Measurements from ENCODE around the gene IDH3G.

Gene IDH3G

DNA sequence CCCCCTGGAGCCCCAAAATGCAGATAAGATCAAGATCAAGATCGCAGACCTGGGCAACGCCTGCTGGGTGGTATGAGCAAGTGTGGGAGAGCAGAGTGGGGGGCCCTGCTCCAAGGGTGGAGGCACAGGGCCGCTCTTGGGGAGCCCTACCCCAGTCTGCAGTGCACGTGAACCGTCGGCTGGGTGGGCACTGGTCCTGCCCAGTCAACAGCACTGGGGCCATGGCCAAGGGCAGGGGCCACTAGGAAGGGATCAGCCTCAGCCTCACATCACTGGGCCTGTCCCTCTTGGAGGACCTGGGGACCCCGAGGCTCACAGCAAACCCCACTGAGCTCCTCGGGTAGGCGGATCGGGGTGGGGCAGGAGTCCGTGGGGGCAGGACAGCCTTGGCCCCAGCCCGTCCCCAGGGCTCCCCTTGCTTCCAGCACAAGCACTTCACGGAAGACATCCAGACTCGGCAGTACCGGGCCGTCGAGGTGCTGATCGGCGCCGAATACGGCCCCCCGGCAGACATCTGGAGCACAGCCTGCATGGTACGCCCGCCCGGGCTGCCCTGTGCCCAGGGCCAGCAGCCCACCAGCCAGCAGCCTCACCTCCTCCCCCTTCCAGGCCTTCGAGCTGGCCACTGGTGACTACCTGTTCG, 9.7 kb downstream of the IDH3G start:
- FAIRE-seq: no peak

DNA sequence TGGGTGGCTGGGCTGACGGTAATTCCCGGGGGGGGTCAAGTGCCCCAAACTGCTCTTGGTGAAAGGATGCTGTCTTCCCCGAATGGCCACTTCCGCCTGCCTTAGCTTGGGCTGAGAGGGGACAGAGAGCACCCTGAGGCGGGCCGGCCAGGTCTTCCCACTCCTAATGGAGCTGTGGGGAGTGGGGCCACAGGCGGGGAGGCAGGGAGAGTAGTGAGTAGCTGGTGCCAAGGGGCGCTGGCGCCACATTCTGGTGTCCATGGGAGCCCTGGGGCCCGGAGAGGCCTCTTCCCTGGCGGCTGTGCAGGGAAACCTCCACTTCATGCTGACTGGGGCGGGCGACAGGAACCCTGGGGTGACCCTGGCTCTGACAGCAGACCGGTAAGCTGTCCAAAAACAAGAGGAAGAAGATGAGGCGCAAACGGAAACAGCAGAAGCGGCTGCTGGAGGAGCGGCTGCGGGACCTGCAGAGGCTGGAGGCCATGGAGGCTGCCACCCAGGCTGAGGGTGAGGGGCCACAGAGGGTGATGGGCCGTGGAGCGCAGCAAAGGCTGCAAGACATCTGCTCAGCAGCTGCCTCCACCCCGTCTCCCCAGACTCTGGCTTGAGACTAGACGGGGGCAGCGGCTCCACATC, 10.7 kb downstream of the IDH3G start:
- FAIRE-seq: no peak

DNA sequence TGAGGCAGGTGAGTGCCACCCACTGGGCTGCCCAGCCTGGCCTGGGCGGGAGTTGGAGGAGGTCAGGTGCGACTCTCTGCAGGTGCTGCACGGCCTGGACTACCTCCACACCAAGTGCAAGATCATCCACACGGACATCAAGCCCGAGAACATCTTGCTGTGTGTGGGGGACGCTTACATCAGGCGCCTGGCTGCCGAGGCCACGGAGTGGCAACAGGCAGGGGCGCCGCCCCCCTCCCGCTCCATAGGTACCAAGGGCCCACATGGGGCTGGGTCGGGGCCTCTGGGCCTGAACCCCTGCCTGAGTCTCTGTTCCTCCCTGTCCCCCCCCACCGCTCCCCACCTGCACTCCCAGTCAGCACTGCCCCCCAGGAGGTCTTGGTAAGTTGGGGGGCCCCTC, 11.3 kb downstream of the IDH3G start:
- FAIRE-seq: no peak

DNA sequence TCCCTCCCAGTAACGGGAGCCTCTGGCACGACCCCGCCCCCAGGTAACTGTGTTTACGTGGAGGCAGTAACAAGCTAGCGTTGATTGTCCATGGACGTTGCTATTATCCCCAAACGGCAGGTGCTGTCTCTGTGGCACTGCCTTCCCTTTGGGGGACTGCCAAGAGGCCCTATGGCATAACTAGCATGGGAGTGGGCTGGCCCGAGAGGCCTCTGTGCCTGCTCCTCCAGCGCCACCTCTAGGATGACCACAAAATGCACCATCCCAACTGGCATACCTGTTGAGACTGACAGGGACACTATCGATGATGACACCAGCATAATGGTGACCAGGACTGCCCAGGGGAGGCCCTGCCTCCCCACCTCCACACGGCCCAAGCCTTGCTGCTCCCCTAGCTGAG, 11.9 kb downstream of the IDH3G start:
- no peak for FAIRE-seq

- no peak for FAIRE-seq
Observed at GRCh38 chrX:153781428-153782047, 12.6 kb downstream of the IDH3G start.

- FAIRE-seq: no peak
Observed at GRCh38 chrX:153780678-153781427, 13.3 kb downstream of the IDH3G start, which contains the start of gene SRPK3. Gene SRPK3 (plus strand): TSS chrX:153781041. CDS start chrX:153781087, 46 bp downstream.

GRCh38 chrX:153779891-153780677, 14.1 kb downstream of the IDH3G start:
- no peak for FAIRE-seq

DNA sequence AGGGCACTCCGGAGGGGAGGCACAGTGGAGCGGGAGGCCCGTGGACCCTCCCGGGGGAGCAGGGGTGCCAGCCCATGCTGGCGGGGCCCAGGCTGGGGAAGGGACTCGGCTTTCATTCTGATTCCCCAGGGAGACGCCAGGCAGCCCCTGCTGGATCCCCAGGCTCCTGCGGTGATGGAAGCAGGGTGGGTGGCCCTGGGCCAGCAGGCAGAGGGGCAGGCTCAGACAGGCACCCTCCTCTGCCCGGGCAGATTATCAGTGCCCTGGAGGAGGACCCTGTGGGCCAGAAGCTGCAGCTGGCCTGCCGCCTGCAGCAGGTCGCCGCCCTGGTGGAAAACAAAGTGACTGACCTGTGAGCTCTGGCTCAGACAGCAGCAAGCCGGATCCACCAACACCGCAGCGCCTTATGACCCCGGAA, 15.5 kb downstream of the IDH3G start:
- FAIRE-seq: no peak

- FAIRE-seq: no peak
Observed at GRCh38 chrX:153778181-153778580, 16.0 kb downstream of the IDH3G start.

DNA sequence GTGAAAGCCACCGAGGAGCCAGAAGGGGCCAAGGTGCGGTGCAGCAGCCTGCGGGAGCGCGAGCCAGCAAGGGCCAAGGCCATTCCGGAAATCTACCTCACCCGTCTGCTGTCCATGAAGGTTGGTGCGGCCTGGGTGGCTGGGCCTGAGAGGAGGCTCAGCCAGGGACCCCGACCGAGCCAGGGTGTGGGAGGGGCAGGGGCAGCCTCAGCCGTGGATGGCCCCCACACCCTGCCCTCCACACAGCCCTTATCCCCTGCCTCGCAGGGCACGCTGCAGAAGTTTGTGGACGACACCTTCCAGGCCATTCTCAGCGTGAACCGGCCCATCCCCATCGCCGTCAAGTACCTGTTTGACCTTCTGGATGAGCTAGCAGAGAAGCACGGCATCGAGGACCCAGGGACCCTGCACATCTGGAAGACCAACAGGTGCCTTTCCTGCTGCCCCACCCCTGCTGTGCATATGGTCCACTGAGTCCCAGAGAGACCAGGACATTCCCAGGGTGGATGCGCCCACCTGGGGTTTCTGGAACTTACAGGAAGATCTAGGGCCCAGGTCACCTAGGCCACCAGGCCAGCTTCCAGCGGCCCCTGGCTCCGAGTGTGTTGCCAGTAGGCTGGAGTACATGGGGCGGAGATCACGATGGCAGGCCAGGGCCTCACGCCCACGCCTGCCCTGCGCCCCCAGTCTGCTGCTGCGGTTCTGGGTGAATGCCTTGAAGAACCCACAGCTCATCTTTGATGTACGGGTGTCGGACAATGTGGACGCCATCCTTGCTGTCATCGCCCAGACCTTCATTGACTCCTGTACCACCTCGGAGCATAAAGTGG, 16.7 kb downstream of the IDH3G start:
- FAIRE-seq: no peak

DNA sequence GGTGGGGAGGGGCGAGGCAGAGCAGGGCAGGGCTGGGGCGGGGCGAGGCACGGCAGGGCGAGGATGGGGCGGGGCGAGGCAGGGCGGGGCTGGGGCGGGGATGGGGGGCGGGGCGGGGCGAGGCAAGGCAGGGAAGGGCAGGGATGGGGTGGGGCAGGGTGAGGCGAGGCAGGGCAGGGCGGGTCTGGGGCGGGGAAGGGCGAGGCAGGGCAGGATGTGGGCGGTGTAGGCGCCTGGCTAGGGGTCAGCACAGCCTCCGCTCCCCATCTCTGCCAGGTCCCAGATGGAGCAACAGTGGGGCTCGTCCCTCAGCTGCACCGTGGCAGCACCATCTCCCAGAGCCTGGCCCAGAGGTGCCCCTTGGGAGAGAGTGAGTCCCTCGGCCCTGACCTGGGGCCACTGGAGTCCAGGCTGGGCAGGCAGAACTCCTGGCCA, 17.5 kb downstream of the IDH3G start:
- no peak for FAIRE-seq

- FAIRE-seq: no peak
Observed at GRCh38 chrX:153776120-153776599, 18.0 kb downstream of the IDH3G start.

GRCh38 chrX:153775293-153776119, 18.7 kb downstream of the IDH3G start:
- FAIRE-seq: no peak

GRCh38 chrX:153774576-153775292, 19.4 kb downstream of the IDH3G start:
- FAIRE-seq: no peak

DNA sequence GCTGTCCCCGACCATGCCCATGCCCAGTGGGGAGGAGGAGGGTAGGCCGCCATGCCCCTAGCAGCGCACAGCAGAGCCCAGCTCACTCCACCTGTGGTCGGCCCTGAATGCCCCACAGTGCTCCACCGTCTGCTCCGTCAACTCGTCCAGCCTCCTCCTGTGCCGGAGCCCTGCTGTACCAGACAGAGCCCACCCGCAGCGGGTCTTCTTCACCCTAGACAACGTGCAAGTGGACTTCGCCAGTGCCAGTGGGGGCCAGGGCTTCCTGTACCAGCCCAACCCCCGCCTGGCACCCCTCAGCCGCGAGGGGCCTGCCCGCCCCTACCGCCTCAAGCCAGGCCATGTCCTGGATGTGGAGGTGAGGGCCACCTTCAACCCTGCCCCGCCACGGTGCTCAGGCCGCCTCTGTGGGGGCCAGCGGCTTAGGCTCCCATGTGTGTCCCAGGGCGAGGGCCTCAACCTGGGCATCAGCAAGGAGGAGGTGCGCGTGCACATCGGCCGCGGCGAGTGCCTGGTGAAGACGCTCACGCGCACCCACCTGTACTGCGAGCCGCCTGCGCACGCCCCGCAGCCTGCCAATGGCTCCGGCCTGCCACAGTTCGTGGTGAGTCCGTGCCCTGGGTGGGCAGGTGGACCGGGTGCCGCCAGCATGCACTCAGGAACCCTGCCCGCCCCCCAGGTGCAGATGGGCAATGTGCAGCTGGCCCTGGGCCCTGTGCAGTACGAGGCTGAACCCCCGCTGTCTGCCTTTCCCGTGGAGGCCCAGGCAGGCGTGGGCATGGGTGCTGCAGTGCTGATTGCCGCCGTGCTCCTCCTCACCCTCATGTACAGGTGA, 20.2 kb downstream of the IDH3G start:
- no peak for FAIRE-seq

- no peak for FAIRE-seq
Observed at GRCh38 chrX:153773218-153773611, 21.0 kb downstream of the IDH3G start.

DNA sequence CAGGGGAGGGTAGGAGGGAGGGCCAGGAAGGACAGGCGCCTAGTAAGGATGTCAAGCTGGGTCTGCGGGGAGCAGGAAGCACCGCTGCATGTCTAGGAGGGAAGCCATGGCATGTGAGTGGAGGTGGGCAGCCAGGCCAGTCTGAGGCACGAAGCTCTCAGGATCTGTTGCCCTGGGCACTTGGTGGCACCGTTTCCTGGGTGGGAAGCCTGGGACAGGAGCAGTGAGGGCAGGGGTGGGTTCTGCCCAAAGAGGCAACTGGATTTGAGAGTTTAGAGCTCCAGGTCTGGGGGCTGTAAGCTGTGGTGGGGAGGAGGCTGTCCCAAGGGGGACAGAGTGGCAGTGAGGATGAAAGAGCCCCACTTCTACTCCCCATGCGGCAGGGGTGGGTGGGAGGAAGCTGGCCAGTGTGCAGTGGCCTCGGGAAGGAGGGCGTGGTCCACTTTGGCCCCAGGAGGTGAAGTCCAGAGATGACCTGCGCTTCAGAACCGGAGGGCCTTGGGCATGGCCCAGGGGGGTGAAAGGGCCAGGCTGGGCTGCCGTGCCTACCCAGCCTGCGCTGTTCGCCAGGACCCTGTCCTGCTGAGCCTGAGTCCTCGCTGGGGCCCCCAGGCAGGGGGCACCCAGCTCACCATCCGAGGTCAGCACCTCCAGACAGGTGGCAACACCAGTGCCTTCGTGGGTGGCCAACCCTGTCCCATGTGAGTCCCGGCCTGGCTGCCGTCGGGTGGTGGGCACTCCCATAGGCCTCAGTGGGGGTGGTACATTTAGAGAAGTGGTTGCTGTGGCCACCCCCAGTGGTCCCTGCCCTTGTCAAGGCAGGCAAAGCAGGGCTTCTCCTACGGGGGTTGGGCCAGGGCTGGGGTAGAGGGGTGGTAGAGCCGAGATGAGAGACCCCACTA, 21.6 kb downstream of the IDH3G start:
- no peak for FAIRE-seq
